ENCODE data around the gene PDP2.

PDP2 gene

DNA sequence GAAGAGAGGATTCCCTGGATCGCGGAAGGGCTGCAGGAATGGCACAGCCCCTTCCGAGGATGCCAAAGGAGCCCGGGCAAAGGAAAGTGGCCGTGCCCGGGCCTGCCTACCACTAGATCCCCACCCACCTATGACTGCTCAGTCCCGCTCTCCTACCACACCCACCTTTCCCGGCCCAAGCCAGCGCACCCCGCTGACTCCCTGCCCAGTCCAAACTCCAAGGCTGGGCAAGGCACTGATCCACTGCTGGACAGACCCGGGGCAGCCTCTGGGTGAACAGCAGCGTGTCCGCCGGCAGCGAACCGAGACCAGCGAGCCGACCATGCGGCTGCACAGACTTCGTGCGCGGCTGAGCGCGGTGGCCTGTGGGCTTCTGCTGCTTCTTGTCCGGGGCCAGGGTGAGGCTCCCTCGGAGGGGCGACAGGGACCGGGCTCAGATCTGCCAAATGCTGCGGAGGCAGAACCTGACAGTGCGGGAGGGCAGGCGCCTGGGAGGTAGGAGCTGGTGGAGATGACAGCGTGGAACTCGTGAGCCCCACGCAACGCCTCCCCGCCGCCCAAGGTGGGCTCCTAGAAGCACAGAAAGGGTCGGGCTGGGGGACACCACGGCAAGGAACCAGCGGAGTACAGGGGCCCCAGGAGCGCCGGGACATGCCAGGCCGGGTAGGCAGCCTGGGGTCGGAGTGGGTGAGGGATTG, 55.1 kb downstream of the PDP2 start, which contains the start of gene CES2:
CES2 (plus strand) TSS at position 203 of the 698 bp plus-strand sequence; CDS start at position 323, 120 bp downstream.
- DNase-seq (ENCODE audit: low spot score) = no peak

DNA sequence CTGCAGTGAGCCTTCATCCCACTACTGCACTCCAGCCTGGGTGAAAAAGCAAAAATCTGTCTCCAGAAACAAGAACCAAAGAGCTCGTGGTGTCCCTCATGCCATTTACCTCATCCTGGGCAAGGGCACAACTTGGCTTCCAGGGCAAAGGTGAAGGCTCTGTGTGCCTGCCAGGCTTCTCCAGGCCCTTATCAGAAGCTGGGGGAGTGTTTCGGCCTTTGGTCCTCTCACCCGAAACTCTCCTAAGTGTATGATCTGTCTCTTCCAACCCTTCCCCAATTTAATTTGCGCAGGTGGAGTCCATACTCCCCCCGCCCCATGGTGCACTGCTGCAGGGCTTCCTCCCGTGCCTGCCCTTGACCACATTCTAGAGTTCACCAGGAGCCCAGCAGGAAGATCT, 56.1 kb downstream of the PDP2 start:
- DNase-seq (ENCODE audit: low spot score) = no peak

DNA sequence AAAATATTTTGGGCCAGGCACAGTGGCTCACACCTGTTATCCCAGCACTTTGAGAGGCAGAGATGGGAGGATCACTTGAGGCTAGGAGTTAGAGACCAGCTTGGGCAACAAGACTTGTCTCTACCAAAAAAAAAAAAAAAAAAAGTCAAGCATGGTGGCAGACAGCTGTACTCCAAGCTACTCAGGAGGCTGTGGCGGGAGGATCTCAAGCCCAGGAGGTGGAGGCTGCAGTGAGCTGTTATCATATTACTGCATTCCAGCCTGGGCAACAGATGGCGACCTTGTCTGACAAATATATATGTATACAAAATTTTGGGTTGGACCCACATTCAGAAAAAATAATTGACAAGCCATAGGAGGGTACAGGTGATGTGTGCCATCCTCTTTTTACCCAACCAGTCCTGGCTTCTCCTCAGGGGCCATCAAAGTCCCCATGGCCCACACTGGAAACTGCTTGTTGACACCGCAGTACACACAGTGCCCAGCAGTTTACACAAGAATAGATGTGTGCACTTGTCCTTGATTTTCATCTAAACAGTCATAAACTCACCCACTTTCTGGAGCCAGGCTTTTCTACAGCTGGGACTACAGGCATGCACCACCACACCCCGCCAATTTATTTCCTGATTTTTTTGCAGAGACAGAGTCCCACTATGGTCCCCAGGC, 56.7 kb downstream of the PDP2 start:
- no peak for DNase-seq (ENCODE audit: low spot score)

DNA sequence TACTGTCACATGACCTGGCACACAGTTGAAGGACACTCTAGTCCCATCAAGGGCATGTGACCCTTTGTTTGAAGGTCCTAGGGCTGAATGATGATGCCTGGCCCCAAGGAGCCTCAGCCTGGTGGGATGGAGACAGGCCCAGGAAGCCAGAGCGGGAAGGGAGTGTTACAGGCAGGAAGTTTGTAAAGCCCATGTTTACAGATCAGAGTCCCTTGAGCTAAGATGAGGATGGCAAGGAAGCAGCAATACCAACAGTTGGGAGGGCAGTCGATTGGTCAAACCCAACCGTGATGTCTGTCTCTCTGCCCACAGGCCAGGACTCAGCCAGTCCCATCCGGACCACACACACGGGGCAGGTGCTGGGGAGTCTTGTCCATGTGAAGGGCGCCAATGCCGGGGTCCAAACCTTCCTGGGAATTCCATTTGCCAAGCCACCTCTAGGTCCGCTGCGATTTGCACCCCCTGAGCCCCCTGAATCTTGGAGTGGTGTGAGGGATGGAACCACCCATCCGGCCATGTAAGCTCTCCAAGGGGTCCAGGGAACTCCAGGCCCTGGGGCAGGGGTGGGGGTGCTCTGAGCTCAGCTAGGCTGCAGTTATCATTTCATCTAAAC, 57.5 kb downstream of the PDP2 start:
- DNase-seq (ENCODE audit: low spot score) = no peak

DNA sequence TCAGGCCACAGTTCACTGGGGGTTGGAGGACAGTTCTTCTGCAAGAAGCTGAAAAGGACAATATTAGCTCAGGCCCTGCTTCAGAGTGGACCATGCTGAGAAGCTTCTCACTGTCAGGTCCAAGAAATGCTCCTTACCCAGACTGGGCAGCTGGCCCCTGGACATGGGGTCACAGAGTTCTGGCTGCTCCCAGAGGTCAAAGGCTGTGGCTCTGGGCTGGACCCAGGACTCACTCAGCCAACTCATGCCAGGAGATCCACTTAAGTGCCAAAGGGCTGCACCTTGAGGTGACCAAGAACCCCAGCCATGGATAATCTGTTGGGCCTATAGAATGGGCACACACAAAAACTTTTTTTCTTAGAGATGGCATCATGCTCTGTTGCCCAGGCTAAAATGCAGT, 59.1 kb downstream of the PDP2 start:
- DNase-seq (ENCODE audit: low spot score) = no peak

DNA sequence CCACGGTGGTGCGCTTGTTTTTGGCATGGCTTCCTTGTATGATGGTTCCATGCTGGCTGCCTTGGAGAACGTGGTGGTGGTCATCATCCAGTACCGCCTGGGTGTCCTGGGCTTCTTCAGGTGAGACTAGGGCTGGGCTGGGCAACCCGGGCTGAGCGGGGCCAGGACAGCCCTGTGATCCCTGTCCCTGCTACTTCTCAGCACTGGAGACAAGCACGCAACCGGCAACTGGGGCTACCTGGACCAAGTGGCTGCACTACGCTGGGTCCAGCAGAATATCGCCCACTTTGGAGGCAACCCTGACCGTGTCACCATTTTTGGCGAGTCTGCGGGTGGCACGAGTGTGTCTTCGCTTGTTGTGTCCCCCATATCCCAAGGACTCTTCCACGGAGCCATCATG, 59.9 kb downstream of the PDP2 start:
- no peak for DNase-seq (ENCODE audit: low spot score)

Data from activated CD4-positive, alpha-beta T cell treated with anti-CD3 and anti-CD28 coated beads, Interleukin-2, Interleukin-4, amounts not matched to agents 100 ng/mL and 50 ng/mL, durations not matched to agents 16 hours and 8 hours (primary cell).